ENCODE data around the gene CDH13.

The CDH13 gene

GRCh38 chr16:82699260-82699659 is 72.5 kb downstream of the CDH13 start:
- no peak for DNase-seq (ENCODE audit: low read depth)

- no peak for DNase-seq (ENCODE audit: low read depth)
Measured at GRCh38 chr16:82699711-82700495, 73.1 kb downstream of the CDH13 start.

GRCh38 chr16:82700541-82701235 is 73.9 kb downstream of the CDH13 start:
- no peak for DNase-seq (ENCODE audit: low read depth)

- no peak for DNase-seq (ENCODE audit: low read depth)
Measured at GRCh38 chr16:82701442-82701955, 74.7 kb downstream of the CDH13 start.

GRCh38 chr16:82703161-82703560 is 76.4 kb downstream of the CDH13 start:
- no peak for DNase-seq (ENCODE audit: low read depth)

- no peak for DNase-seq (ENCODE audit: low read depth)
Measured at GRCh38 chr16:82703871-82704768, 77.4 kb downstream of the CDH13 start.

GRCh38 chr16:82709987-82710386 is 83.2 kb downstream of the CDH13 start:
- DNase-seq (ENCODE audit: low read depth): no peak

GRCh38 chr16:82713778-82714177 is 87.0 kb downstream of the CDH13 start:
- DNase-seq (ENCODE audit: low read depth): no peak

GRCh38 chr16:82715160-82715559 is 88.4 kb downstream of the CDH13 start:
- no peak for DNase-seq (ENCODE audit: low read depth)

GRCh38 chr16:82715833-82716232 is 89.1 kb downstream of the CDH13 start:
- DNase-seq (ENCODE audit: low read depth): no peak

- DNase-seq (ENCODE audit: low read depth): no peak
Measured at GRCh38 chr16:82716361-82716855, 89.6 kb downstream of the CDH13 start.

GRCh38 chr16:82720414-82720813 is 93.6 kb downstream of the CDH13 start:
- no peak for DNase-seq (ENCODE audit: low read depth)

GRCh38 chr16:82726306-82726705 is 99.5 kb downstream of the CDH13 start:
- DNase-seq (ENCODE audit: low read depth): no peak

- DNase-seq (ENCODE audit: low read depth): no peak
Measured at GRCh38 chr16:82728901-82729300, 102.1 kb downstream of the CDH13 start.

GRCh38 chr16:82730901-82731300 is 104.1 kb downstream of the CDH13 start:
- DNase-seq (ENCODE audit: low read depth): no peak

- no peak for DNase-seq (ENCODE audit: low read depth)
Measured at GRCh38 chr16:82732461-82732860, 105.7 kb downstream of the CDH13 start.

- no peak for DNase-seq (ENCODE audit: low read depth)
Measured at GRCh38 chr16:82735186-82735585, 108.4 kb downstream of the CDH13 start.

- DNase-seq (ENCODE audit: low read depth): no peak
Measured at GRCh38 chr16:82735673-82736091, 108.9 kb downstream of the CDH13 start.

- no peak for DNase-seq (ENCODE audit: low read depth)
Measured at GRCh38 chr16:82736224-82736623, 109.5 kb downstream of the CDH13 start.

GRCh38 chr16:82738699-82739098 is 111.9 kb downstream of the CDH13 start:
- DNase-seq (ENCODE audit: low read depth): no peak

- no peak for DNase-seq (ENCODE audit: low read depth)
Measured at GRCh38 chr16:82741073-82741615, 114.4 kb downstream of the CDH13 start.

GRCh38 chr16:82744958-82745357 is 118.2 kb downstream of the CDH13 start:
- no peak for DNase-seq (ENCODE audit: low read depth)
